SK-N-MC (cell line): ENCODE measurements around the gene RP2.

ENCODE experiments used
- EZH2 ChIP-seq: fragments of 200-600 bp; sonication (generic); IDR thresholded peaks from one replicate; pipeline ENCODE4 v1.6.1; 2017; ENCODE audit warnings: antibody characterized with exemption
- POLR2AphosphoS5 ChIP-seq: IDR thresholded peaks from 2 replicates; pipeline ENCODE4 v1.6.1; 2012; ENCODE audit warnings: mild to moderate bottlenecking, low read depth, low read length, borderline replicate concordance

DNA sequence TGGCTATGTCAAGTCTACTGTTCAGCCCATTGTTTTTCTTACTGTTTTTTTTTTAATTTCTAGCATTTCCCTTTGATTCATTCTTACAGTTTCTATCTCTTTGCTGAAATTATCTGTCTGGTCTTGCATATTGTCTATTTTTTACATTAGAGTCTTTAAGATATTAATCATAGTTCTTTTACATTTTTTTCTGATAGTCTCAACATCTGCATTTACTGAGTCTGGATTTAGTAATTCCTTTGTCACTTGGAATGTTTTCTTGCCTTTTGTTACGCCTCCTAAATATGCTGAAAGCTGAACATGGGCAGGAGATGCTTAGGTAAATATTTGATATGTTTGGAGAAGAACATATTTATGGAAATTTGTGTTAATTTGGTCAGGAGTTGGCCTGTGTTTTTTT is 85.8 kb downstream of the RP2 start:
- no peak for TF ChIP-seq POLR2AphosphoS5
- no peak for TF ChIP-seq EZH2
